Measurements from ENCODE around the gene EIF2S2. TPM values are rescaled to one million over a fixed set of nuclear protein-coding genes. Genes with fewer than 3 reads are reported as not detected.

Gene EIF2S2
- total and polyA plus RNA-seq, 9 donors: 38.1 to 62.3 (median 47.7) TPM

GRCh38 chr20:34040300-34040995 lies 71.6 kb downstream of the EIF2S2 start:
- Histone ChIP-seq H3K4me1 (ENCODE audit: control insufficient read depth, insufficient read depth, low read length) (peaks cover 52% of the 10 kb centered on the region), H3K27me3 (ENCODE audit: control insufficient read depth, insufficient read depth, low read length) (no peaks in the 10 kb centered on the region), H3K4me3 (ENCODE audit: low read length) (no peak overlapping the region), H3K36me3 (ENCODE audit: control insufficient read depth, insufficient read depth, low read length) (peaks cover 2% of the 10 kb centered on the region), H3K9me3 (replicated peaks; ENCODE audit: control insufficient read depth, low read depth, low read length) (no peaks in the 10 kb centered on the region), H3K27ac (ENCODE audit: low read length) (no peak overlapping the region)
- no peak for DNase-seq
- 73% methylated on average over 5 of the region's 9 CpGs for WGBS (ENCODE audit: insufficient coverage)

Other genes with a start within 250 kb of the EIF2S2 start
- gene RALY, start 118.3 kb downstream of the EIF2S2 start, total RNA-seq: 56.5 TPM
- 100 to 1,000 TPM; 127 to 166 (median 148) TPM for gene RALY, start 118.3 kb downstream of the EIF2S2 start, polyA plus RNA-seq (ENCODE audit: insufficient read depth in 1 of 8, insufficient read length in 8 of 8, low replicate concordance in 1 of 8)
- gene ASIP, start 129.2 kb upstream of the EIF2S2 start, total RNA-seq: 0.27 TPM
- 1 to 10 TPM in 1 of 8 donors, under 1 TPM in 5, not detected in 2; 0.27 to 1.8 (median 0.39) TPM for gene ASIP, start 129.2 kb upstream of the EIF2S2 start, polyA plus RNA-seq (ENCODE audit: insufficient read depth in 1 of 8, insufficient read length in 8 of 8, low replicate concordance in 1 of 8)
- 126 TPM for gene AHCY, start 191.1 kb upstream of the EIF2S2 start, total RNA-seq
- gene AHCY, start 191.1 kb upstream of the EIF2S2 start, polyA plus RNA-seq (ENCODE audit: insufficient read depth in 1 of 8, insufficient read length in 8 of 8, low replicate concordance in 1 of 8): 100 to 1,000 TPM; 179 to 245 (median 207) TPM